NCI-H1930 (cell line): Measurements from ENCODE around the gene KCNA1.
"Not testable (repeated sequence)": the region's sequence is repeated elsewhere in the genome, so short reads cannot be mapped to it uniquely, and the experiment has no call there.

ENCODE experiments used
- DNase-seq, 2 experiments: peaks; one replicate each; lab custom pipeline; 2025; lab: John Stamatoyannopoulos, UW

The KCNA1 gene

DNA sequence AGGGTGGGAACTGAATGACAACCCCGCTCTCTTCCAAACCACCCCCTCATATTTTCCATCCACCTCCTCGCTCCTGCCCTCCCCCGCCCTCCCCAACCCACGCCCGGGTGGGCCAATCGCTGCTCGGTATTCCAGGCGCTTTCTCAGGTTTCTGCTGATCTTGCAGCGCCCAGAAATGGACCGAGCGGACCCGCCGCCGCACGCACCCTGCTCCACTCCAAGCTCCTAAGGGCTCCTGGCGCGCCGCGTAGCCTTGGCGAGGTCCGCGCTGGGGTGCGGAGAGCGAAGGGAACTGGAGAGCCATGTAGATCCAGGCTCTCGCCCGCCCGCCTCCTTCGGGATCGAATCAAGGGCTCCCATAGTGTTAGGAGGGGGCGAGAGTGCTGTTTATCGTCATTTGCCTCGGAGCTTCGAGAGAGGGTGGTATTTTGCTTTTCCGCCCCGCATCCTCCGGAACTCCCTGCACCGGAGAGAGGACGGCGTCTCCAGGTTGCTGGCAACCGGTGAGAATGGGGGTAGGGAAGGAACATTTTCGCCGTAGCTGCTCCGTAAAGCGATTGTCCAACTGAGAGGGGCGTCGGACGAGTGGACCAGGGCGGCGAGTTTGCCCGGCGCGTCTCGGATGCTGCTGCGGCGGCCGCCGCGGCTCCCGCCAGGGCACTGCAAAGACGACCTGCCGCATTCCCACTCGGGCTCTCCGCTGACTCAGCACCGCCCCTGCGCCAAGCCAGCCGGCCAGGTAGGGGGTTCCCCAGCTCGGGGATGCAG is at the start of gene KCNA1:
Gene KCNA1, plus strand, starts transcription at position 172 of the 768 bp plus-strand sequence. CDS start 1,474 bp downstream, outside the sequence.
- DNase-seq: peak; percentile 51 to 58

- DNase-seq: no peak
Observed at GRCh38 chr12:4860741-4861140, 49.0 kb upstream of the KCNA1 start.

- no peak for DNase-seq
Observed at GRCh38 chr12:4862809-4863208, 46.9 kb upstream of the KCNA1 start.

GRCh38 chr12:4864575-4864974 is 45.1 kb upstream of the KCNA1 start:
- no peak for DNase-seq

DNA sequence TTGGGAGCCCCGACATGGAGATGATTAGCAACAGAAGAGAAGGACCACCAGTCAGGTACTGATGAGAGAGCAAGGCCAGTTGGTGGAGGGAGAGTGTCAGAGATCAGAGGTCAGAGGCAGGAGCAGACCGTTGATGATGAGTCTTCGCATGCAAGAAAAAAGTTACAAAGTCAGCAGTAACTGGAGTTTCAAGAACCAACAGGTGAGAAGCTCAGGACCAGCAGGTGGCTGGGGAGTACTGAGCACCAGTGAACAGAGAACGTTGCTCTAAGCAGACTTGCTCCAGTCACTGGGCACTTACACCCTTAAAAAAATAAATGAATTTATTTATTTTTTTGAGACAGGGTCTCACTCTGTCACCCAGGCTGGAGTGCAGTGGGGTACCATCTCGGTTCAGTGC is 44.5 kb upstream of the KCNA1 start:
- DNase-seq: no peak

DNA sequence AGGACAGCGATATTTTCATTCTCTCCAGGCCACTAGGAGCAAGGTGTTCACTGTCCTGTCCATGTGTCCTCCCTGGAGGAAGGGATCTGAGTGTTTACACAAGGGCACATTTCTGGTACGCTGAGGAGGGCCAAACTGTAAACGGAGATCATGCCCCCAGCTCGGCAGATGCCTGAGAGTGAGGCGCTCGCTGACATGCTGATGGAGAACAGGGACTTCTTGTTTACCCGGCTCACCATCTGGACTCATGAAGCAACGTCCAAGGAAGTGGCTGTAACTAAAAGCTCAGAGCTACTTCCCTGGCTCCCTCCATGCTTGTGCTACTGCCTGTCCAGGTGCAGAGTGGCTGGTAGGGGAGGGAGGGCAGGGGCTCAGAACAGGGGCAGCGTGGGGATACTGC is 43.4 kb upstream of the KCNA1 start:
- DNase-seq: no peak

GRCh38 chr12:4867384-4867783 is 42.3 kb upstream of the KCNA1 start:
- DNase-seq: no peak

DNA sequence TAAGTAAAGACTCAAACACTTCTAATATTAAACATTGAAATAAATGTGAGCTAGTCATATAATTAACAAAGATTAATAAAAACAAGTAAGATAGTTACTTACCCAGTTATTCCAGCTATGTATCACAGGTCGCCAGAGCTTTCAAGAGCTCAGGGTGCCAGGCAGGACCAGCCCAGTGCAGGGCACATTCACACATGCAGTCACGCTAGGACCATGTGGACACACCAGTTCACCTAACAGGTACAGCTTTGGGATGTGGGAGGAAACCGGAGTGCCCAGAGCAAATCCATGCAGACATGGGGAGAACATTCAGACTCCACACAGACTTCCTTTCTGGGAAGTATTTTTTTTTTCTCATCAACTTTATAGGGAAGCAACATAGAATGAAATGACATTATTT is 39.3 kb upstream of the KCNA1 start:
- DNase-seq: no peak

DNA sequence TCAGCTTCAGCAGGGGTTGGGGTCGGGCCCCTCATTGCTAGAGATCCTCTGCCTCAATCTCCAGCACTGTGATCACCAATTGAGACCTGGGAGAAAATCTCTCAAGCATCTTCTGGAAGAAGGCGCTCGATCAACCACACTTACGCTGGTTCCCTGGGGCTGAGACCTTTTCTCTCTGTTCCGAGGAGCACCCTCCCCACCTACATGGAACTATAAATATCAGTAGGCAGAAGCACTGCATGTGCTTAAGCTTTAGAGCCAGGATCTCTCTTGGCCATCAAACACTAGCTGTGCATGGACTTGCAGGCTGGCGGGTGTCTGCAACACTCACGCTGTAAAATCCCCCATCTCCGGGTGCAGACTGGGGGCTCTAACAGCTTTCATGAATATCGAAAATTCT is 38.2 kb upstream of the KCNA1 start:
- DNase-seq: no peak

GRCh38 chr12:4873947-4874346 is 35.8 kb upstream of the KCNA1 start:
- DNase-seq: no peak

DNA sequence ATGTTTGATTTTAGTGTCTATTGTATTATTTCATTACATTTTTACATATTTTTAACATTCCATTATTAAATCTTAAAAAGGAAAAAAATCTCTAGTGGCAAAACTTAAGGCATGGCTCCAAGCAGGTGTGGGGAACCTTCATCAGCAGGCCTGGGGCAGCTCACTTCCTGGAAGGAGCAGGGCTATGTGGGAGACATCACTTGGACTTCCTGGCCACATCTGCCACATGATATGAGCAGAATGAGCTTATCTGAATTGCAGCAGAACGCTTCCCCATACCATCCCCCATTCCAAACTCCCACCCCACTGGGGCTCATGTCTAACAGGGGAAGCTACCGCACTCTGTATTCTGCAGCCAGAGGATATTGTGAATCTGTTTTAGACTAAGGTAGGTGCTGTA is 35.0 kb upstream of the KCNA1 start:
- no peak for DNase-seq

DNA sequence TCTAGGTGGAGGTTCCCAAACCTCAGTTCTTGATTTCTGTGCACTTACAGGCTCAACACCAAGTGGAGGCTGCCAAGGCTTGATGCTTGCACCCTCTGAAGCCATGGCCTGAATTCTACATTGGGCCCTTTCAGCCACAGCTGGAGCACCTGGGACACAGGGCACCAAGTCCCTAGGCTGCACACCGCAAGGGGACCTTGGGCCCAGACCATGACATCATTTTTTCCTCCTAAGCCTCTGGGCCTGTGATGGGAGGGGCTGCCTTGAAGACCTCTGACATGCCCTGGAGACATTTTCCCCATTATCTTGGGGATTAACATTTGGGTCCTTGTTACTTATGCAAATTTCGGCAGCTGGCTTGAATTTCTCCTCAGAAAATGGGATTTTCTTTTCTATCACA is 30.2 kb upstream of the KCNA1 start:
- DNase-seq: not testable (repeated sequence)

- DNase-seq: no peak
Observed at GRCh38 chr12:4881266-4882064, 28.2 kb upstream of the KCNA1 start.

DNA sequence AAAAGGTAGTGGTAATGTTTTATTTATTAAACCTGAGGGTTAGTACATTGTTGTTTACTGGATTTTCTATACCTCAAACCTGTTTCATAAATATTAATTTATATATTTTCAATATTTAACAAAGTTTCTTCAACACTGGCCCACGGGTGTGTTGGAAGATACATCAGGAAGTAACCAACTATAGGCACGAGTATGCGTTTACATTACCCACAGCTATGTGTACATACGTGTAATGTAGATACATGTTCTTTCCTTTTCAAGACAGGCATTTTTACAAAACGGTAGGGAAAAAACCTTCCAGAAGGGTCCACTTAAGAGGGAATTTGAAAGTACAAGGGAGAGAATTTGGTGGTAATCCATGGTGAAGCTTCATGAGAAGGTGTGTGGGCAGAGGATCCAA is 17.8 kb upstream of the KCNA1 start:
- no peak for DNase-seq

DNA sequence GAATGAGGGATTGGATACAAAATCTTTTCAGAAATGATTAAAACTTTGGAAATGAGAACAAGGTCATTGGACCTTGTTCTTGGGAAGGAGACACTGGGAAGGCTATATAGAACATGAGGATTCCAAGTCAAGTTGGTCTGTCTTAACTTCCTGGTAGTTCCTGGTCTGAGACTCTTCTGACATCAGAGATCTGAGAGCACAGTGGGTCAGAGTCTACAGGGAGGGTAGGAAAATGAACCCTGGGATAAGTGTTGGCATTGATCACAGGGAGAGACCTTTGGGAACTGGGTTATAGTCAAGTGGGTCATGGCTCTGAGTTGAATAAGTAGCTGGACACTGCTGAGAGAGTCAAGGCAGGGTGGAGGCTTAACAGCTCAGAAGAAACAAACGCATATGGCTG is 17.3 kb upstream of the KCNA1 start:
- no peak for DNase-seq

DNA sequence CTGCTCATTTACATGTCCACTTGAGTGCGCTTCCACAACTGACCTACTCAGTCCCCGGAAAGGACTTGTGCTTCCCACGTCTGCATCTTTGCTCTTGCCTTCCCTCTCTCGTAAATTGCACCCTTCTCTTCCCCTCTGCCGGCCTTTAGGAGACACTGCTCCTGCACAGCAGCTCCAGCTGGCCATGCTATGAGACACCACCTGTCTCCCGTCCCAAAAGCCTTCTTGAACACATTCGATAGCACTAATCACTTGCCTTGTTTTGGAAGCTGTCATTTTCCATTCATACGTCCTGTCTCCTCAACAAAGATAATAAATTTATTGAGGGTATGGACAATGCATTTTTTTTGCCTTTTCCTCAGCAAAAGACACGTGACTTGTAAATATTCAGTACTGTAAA is 15.7 kb upstream of the KCNA1 start:
- no peak for DNase-seq

DNA sequence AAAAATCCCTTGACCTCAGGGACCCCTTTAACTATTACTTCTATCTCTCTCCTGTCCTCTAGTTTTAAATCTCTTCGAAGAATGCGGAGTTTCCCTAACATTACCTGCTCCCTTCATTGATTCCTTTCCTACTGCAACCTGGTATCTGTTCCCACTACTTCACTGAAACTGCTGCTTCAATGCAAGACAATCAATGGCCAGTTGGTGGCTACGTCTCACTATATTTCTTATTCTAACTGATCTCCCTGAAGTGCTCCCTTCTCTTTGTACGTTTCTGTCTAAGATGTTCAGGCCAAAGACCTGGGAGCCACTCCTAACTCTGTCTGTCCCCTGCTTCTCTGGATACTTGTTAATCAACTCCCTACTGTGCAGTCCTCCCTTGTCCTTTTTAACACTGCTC is 10.3 kb upstream of the KCNA1 start:
- peak; percentile 4 to 26 for DNase-seq

- DNase-seq: no peak
Observed at GRCh38 chr12:4900327-4900726, 9.4 kb upstream of the KCNA1 start.

GRCh38 chr12:4905316-4905715 is 4.4 kb upstream of the KCNA1 start:
- no peak for DNase-seq

- DNase-seq: peak; percentile 84 to 89
Observed at GRCh38 chr12:4908684-4909409, 858 bp upstream of the KCNA1 start.

DNA sequence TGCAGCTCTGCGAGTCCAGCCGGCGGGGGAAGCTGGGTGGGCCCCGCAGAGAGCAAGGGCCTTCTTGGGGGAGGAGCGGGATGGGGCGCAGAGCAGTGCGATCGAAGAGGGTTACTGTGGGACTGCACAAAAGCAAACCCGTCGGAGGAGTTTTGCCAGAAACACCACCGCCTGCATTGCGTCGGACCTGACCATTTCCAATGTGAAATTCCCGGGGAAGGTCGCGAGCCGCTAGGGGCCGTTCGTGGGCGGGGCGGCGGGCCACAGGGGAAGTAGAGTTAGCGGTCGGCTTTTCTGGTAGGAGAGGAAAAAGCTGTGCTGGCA is 333 bp upstream of the KCNA1 start:
- DNase-seq: peak; percentile 51 to 58

DNA sequence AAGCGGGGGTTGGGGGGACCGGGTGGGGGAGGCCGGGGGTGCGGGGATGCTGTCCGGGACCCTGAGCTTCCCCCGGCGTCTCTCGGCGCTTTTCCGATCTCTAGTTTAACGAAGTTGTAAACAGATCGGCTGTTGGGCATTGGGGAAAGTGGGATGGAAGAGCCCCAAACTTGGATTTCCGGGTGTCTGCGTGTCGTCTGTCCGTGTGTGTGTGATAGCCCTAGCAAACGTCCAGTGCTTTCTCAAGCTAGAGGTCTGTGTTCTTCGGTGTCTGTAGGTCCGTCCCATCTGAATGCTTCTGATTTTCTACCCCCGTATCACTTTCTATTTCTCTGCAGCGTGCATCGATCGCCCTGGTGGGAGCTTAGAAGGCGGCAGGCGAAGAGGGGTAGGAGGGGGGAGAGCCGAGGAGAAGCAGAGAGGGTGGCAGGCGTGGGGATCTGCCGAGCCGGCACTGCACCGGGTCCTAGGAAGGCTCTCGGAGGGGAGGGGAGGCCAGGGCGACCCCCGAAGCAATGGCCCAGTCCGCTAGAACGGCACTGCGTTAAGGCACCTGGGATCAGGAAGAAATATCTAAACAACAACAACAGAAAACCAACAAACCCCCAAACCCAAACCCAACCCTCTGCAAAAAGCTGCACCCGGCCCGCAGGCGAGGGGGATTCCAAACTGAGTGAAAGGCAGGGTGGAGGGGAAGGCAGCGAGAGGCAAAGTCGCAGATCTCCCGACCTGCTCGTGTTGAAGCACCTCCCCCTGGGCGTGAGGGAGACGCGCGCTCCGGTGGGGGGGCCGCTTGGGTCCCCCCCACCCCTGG is 1.0 kb downstream of the KCNA1 start:
- no peak for DNase-seq
